ENCODE measurements around the gene LMNB1.
"Not testable (repeated sequence)": the region's sequence is repeated elsewhere in the genome, so short reads cannot be mapped to it uniquely, and the experiment has no call there.

LMNB1 gene

GRCh38 chr5:126780165-126780827 is 3.4 kb downstream of the LMNB1 start:
- H2AFZ ChIP-seq (ENCODE audit: low read depth, low read length), result no peak overlapping the region
- no peaks in the 10 kb centered on the region for H3K9me3 ChIP-seq (ENCODE audit: insufficient read depth, low read length, severe bottlenecking)
- peak overlapping the region; percentile 72 for H3K4me2 ChIP-seq (ENCODE audit: insufficient read depth, low read length)
- no peaks in the 10 kb centered on the region for H3K27me3 ChIP-seq (ENCODE audit: insufficient read depth, low read length, poor library complexity)
- DNase-seq (peak; percentile 64), ATAC-seq (ENCODE audit: insufficient read depth, low read depth) (no peak)
- H4K20me1 ChIP-seq (ENCODE audit: insufficient read depth, low read length), result peaks cover 58% of the 10 kb centered on the region
- peak overlapping the region; percentile 60 for H3K27ac ChIP-seq (ENCODE audit: low read length)
- H3K4me1 ChIP-seq (ENCODE audit: insufficient read depth, low read length), result peaks cover 54% of the 10 kb centered on the region
- peak; percentile 78 for TF ChIP-seq CTCF (IDR thresholded peaks at IDR 0.05; ENCODE audit: borderline replicate concordance, extremely low read depth, low read length, poor library complexity, severe bottlenecking)
- no peak for TF ChIP-seq EZH2 (IDR thresholded peaks at IDR 0.05; ENCODE audit: borderline replicate concordance, low read depth, low read length, severe bottlenecking)
- H3K79me2 ChIP-seq (ENCODE audit: insufficient read depth, low read length), result peaks cover 89% of the 10 kb centered on the region
- peaks cover 50% of the 10 kb centered on the region for H3K36me3 ChIP-seq (ENCODE audit: insufficient read depth, low read length)
- peak overlapping the region; percentile 100 for H3K9ac ChIP-seq (ENCODE audit: low read depth, low read length)
- peak overlapping the region in 1 of 2 experiments; percentile 78; a peak in 3 of 4 replicates for H3K4me3 ChIP-seq (ENCODE audit: low read depth in 1 of 2, low read length in 2 of 2)

GRCh38 chr5:126788409-126788808 is 11.5 kb downstream of the LMNB1 start:
- Histone ChIP-seq H3K36me3 (ENCODE audit: insufficient read depth, low read length) (peaks cover 59% of the 10 kb centered on the region), H3K4me1 (ENCODE audit: insufficient read depth, low read length) (peaks cover 27% of the 10 kb centered on the region), H3K79me2 (ENCODE audit: insufficient read depth, low read length) (peaks cover 98% of the 10 kb centered on the region), H4K20me1 (ENCODE audit: insufficient read depth, low read length) (peaks cover 88% of the 10 kb centered on the region), H3K4me2 (ENCODE audit: insufficient read depth, low read length) (peak overlapping the region; percentile 31; the same call in 1 of the 2 replicates)
- DNase-seq; H3K9ac ChIP-seq (ENCODE audit: low read depth, low read length); H3K4me3 ChIP-seq (ENCODE audit: low read depth in 1 of 2, low read length in 2 of 2); H3K27ac ChIP-seq (ENCODE audit: low read length); H2AFZ ChIP-seq (ENCODE audit: low read depth, low read length); H3K9me3 ChIP-seq (ENCODE audit: insufficient read depth, low read length, severe bottlenecking); H3K27me3 ChIP-seq (ENCODE audit: insufficient read depth, low read length, poor library complexity); ATAC-seq (ENCODE audit: insufficient read depth, low read depth): not testable (repeated sequence)

GRCh38 chr5:126793097-126793496 is 16.2 kb downstream of the LMNB1 start:
- H3K4me1 ChIP-seq (ENCODE audit: insufficient read depth, low read length), result peaks cover 17% of the 10 kb centered on the region
- H3K4me2 ChIP-seq (ENCODE audit: insufficient read depth, low read length), result no peak overlapping the region
- DNase-seq (no peak), ATAC-seq (ENCODE audit: insufficient read depth, low read depth) (no peak)
- peaks cover 60% of the 10 kb centered on the region for H3K36me3 ChIP-seq (ENCODE audit: insufficient read depth, low read length)
- H2AFZ ChIP-seq (ENCODE audit: low read depth, low read length), result no peak overlapping the region
- no peak overlapping the region for H3K27ac ChIP-seq (ENCODE audit: low read length)
- no peaks in the 10 kb centered on the region for H3K27me3 ChIP-seq (ENCODE audit: insufficient read depth, low read length, poor library complexity)
- peaks cover 94% of the 10 kb centered on the region for H4K20me1 ChIP-seq (ENCODE audit: insufficient read depth, low read length)
- TF ChIP-seq EZH2 (IDR thresholded peaks at IDR 0.05; ENCODE audit: borderline replicate concordance, low read depth, low read length, severe bottlenecking) (no peak), CTCF (IDR thresholded peaks at IDR 0.05; ENCODE audit: borderline replicate concordance, extremely low read depth, low read length, poor library complexity, severe bottlenecking) (no peak)
- H3K79me2 ChIP-seq (ENCODE audit: insufficient read depth, low read length), result peaks cover 100% of the 10 kb centered on the region
- no peak overlapping the region for H3K9ac ChIP-seq (ENCODE audit: low read depth, low read length)
- H3K9me3 ChIP-seq (ENCODE audit: insufficient read depth, low read length, severe bottlenecking), result no peaks in the 10 kb centered on the region
- no peak overlapping the region for H3K4me3 ChIP-seq (ENCODE audit: low read depth in 1 of 2, low read length in 2 of 2)

- ATAC-seq (ENCODE audit: insufficient read depth, low read depth); H3K27ac ChIP-seq (ENCODE audit: low read length); H3K4me3 ChIP-seq (ENCODE audit: low read depth in 1 of 2, low read length in 2 of 2); H3K27me3 ChIP-seq (ENCODE audit: insufficient read depth, low read length, poor library complexity); H3K9me3 ChIP-seq (ENCODE audit: insufficient read depth, low read length, severe bottlenecking); H3K4me2 ChIP-seq (ENCODE audit: insufficient read depth, low read length); H3K9ac ChIP-seq (ENCODE audit: low read depth, low read length); DNase-seq; H2AFZ ChIP-seq (ENCODE audit: low read depth, low read length): not testable (repeated sequence)
- Histone ChIP-seq H4K20me1 (ENCODE audit: insufficient read depth, low read length) (peaks cover 93% of the 10 kb centered on the region), H3K36me3 (ENCODE audit: insufficient read depth, low read length) (peaks cover 59% of the 10 kb centered on the region), H3K79me2 (ENCODE audit: insufficient read depth, low read length) (peaks cover 100% of the 10 kb centered on the region), H3K4me1 (ENCODE audit: insufficient read depth, low read length) (peaks cover 12% of the 10 kb centered on the region)
Measured at GRCh38 chr5:126793648-126794047, 16.7 kb downstream of the LMNB1 start.
